ENCODE results near the gene FOXP1. TPM values are rescaled to one million over a fixed set of nuclear protein-coding genes. Genes with fewer than 3 reads are reported as not detected.
A peak's percentile ranks its signal among the peaks of the same experiment; 100 is the strongest.

The FOXP1 gene
- total RNA-seq, 1 donor from 2014 or later: 107 TPM

GRCh38 chr3:71579935-71580406 lies 3.6 kb downstream of the FOXP1 start:
- Mint-ChIP-seq H3K4me3 (ENCODE audit: unreplicated experiment) (peak overlapping the region; percentile 92), H3K9me3 (ENCODE audit: unreplicated experiment) (no peaks in the 10 kb centered on the region), H3K36me3 (ENCODE audit: low read depth, unreplicated experiment) (peaks cover 8% of the 10 kb centered on the region), H3K27me3 (ENCODE audit: low read depth, unreplicated experiment) (no peaks in the 10 kb centered on the region), H3K27ac (ENCODE audit: unreplicated experiment) (peak overlapping the region; percentile 98), H3K4me1 (ENCODE audit: low read depth, unreplicated experiment) (peaks cover 36% of the 10 kb centered on the region)
- no peak overlapping the region for H2AFZ ChIP-seq (ENCODE audit: low read depth, low read length)
- no peaks in the 10 kb centered on the region for H3K9me3 ChIP-seq (ENCODE audit: insufficient read depth, low read depth, low read length)
- H3K36me3 ChIP-seq (ENCODE audit: insufficient read depth, low read length): peaks cover 17% of the 10 kb centered on the region
- peak overlapping the region; percentile 86 for H3K4me3 ChIP-seq (ENCODE audit: insufficient read depth, low read depth, low read length)
- peak overlapping the region; percentile 96 for H3K27ac ChIP-seq (ENCODE audit: low read depth, low read length)
- H3K4me2 ChIP-seq (ENCODE audit: low read length): peak overlapping the region; percentile 88
- peaks cover 17% of the 10 kb centered on the region for H3K4me1 ChIP-seq (ENCODE audit: insufficient read depth, low read length)
- FAIRE-seq: no peak
- peak overlapping the region; percentile 99 for H3K9ac ChIP-seq (ENCODE audit: low read length)
- peak; percentile 73 for DNase-seq (ENCODE audit: low read depth)
- no peak for TF ChIP-seq EZH2 (IDR thresholded peaks at IDR 0.05; ENCODE audit: insufficient read depth, low read length)
- no peak for TF ChIP-seq CTCF (IDR thresholded peaks at IDR 0.05; ENCODE audit: insufficient read depth, low read depth, low read length)
- H3K79me2 ChIP-seq (ENCODE audit: insufficient read depth, low read length): peaks cover 97% of the 10 kb centered on the region
- no peaks in the 10 kb centered on the region for H3K27me3 ChIP-seq (ENCODE audit: insufficient read depth, low read length)
- H4K20me1 ChIP-seq (ENCODE audit: insufficient read depth, low read length): peaks cover 21% of the 10 kb centered on the region

- TF ChIP-seq EZH2 (IDR thresholded peaks at IDR 0.05; ENCODE audit: insufficient read depth, low read length) (no peak), CTCF (IDR thresholded peaks at IDR 0.05; ENCODE audit: insufficient read depth, low read depth, low read length) (no peak)
- peaks cover 34% of the 10 kb centered on the region for H3K4me1 Mint-ChIP-seq (ENCODE audit: low read depth, unreplicated experiment)
Measured at GRCh38 chr3:71579326-71579934, 4.1 kb downstream of the FOXP1 start.

More at GRCh38 chr3:71579326-71579934, 4.1 kb downstream of the FOXP1 start:
- Histone ChIP-seq H3K9me3 (ENCODE audit: insufficient read depth, low read depth, low read length) (no peaks in the 10 kb centered on the region), H3K9ac (ENCODE audit: low read length) (peak overlapping the region; percentile 99), H3K27ac (ENCODE audit: low read depth, low read length) (peak overlapping the region; percentile 80), H3K4me1 (ENCODE audit: insufficient read depth, low read length) (peaks cover 11% of the 10 kb centered on the region), H3K4me2 (ENCODE audit: low read length) (peak overlapping the region; percentile 88), H3K79me2 (ENCODE audit: insufficient read depth, low read length) (peaks cover 97% of the 10 kb centered on the region), H3K27me3 (ENCODE audit: insufficient read depth, low read length) (no peaks in the 10 kb centered on the region), H3K36me3 (ENCODE audit: insufficient read depth, low read length) (peaks cover 19% of the 10 kb centered on the region), H3K4me3 (ENCODE audit: insufficient read depth, low read depth, low read length) (peak overlapping the region; percentile 86), H2AFZ (ENCODE audit: low read depth, low read length) (no peak overlapping the region), H4K20me1 (ENCODE audit: insufficient read depth, low read length) (peaks cover 25% of the 10 kb centered on the region)
- H3K36me3 Mint-ChIP-seq (ENCODE audit: low read depth, unreplicated experiment): peaks cover 8% of the 10 kb centered on the region
- DNase-seq (ENCODE audit: low read depth) (peak; percentile 14), FAIRE-seq (no peak)
- peak overlapping the region; percentile 98 for H3K27ac Mint-ChIP-seq (ENCODE audit: unreplicated experiment)
- H3K9me3 Mint-ChIP-seq (ENCODE audit: unreplicated experiment): no peaks in the 10 kb centered on the region
- no peaks in the 10 kb centered on the region for H3K27me3 Mint-ChIP-seq (ENCODE audit: low read depth, unreplicated experiment)
- peak overlapping the region; percentile 92 for H3K4me3 Mint-ChIP-seq (ENCODE audit: unreplicated experiment)

Measured in astrocyte (in vitro differentiated cells and primary cell).